ENCODE measurements around the gene PDAP1.
"Not testable (repeated sequence)": the region's sequence is repeated elsewhere in the genome, so short reads cannot be mapped to it uniquely, and the experiment has no call there.

PDAP1 gene

GRCh38 chr7:99350641-99351040 is 57.8 kb downstream of the PDAP1 start:
- DNase-seq (ENCODE audit: low read depth in 2 of 2), result not testable (repeated sequence)

Measured in stimulated activated CD8-positive, alpha-beta memory T cell treated with anti-CD3 and anti-CD28 coated beads, Interleukin-7, amount 100 ng/mL, for 1 hour (primary cell).